8988T (cell line): ENCODE results near the gene SDC3.

Experiments used
- DNase-seq: peaks from one replicate; pipeline ENCODE4 v3.0.0; 2011

SDC3 gene

DNA sequence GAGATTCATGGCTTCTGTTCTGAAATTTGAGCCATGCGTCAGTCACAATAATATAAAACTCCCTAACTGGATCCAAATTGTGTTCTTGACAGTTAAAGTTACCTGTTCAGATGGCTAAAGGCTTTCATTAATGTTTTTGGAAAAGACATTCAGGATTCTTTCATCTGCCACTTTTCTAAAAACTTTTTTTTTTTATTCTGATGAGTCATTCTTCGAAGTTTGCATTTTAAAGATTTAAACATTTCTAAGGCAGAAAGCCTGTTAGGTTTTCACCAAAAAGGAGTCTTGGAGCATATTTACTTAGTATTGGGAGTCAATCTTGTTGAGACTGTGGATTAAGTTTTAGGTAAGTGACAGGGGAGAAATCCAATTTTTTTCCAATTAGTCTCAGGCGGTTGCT lies 18.9 kb upstream of the SDC3 start:
- no peak for DNase-seq

DNA sequence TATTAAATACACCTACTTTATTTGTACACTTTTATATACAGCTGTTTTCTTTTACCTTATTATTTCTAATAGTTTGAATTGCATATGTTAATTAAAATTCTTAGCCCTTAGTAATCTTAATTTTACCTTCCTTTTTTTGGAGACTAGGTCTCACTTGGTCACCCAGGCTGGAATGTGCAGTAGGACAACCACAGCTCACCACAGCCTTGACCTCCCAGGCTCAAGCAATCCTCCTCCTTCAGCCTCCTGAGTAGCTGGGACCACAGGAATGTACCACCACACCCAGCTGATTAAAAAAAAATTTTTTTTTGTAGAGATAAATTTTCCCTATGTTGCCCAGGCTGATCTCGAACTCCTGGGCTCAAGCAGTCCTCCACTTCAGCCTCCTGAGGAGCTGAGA lies 15.0 kb upstream of the SDC3 start:
- DNase-seq = no peak

DNA sequence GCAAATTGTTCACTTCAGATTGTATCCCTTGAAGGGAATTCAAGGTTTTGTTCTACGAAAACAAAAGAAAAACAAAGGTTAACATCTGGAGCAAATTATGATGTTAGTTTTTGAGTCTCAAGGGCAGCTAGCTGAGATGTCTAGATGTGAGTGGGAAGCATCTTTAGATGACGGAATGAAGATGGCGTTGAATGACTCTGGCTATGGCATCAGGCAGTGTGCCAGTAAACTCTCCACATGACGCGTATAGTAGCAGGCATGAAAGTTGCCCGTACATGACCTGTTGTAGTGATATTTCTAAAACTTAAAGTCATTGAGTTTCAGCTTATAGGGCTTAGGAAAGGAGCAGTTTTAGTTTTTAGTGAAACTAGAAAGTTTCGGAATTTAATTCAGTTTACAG lies 12.3 kb upstream of the SDC3 start:
- DNase-seq = no peak

DNA sequence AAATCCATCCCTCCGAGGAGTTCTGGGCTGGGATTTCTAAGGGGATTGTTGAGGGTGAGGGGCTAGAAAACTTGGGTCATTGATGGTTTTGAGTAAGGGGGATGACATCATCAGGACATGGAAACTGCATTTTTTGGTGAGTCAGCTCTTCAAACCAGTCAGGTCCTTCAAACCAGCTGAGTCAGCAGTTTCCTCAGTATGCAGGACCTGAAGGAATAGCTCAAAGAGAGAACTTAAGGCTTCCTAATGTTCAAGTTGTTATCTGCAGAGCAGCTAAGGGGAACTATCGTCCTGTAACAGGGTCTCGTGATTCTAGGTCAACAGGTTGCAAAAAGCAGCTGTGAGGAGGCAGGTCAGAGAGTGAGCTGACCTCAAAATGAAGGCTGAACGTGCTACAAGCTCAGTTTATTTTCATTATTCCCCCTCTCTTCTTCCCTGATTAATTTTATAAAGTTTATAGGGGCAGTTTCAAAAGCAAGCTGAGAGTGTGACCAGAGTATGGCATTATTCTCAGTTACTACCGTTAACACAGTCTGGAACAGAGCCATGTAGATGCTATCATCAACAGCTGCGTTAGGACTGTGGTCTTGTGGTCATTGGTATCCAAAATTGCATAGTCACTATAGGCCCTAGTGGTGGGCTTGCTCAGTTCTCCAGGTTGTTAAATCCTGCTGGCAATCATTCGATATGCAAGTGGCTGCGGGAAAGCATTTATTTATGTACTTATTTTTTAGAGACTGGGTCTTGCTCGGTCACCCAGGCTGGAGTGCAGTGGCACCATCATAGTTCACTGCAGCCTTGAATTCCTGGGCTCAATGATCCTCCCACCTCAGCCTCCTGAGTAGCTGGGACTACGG lies 10.7 kb upstream of the SDC3 start:
- DNase-seq = no peak

DNA sequence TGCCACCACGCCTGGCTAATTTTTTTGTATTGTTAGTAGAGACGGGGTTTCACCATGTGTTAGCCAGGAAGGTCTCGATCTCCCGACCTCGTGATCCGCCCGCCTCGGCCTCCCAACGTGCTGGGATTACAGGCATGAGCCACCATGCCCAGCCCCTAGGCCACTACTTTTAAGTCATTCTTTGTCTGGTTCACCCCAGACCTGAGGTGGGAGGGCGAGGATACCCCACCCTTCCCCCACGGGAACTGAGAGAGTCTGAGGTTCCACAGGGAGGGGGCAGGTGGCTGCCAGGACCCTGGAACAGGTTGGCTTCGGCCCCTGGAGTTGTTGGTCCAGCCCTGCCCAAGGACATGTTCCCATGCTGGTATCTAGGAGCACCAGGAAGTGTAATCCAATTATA lies 7.7 kb upstream of the SDC3 start:
- no peak for DNase-seq

DNA sequence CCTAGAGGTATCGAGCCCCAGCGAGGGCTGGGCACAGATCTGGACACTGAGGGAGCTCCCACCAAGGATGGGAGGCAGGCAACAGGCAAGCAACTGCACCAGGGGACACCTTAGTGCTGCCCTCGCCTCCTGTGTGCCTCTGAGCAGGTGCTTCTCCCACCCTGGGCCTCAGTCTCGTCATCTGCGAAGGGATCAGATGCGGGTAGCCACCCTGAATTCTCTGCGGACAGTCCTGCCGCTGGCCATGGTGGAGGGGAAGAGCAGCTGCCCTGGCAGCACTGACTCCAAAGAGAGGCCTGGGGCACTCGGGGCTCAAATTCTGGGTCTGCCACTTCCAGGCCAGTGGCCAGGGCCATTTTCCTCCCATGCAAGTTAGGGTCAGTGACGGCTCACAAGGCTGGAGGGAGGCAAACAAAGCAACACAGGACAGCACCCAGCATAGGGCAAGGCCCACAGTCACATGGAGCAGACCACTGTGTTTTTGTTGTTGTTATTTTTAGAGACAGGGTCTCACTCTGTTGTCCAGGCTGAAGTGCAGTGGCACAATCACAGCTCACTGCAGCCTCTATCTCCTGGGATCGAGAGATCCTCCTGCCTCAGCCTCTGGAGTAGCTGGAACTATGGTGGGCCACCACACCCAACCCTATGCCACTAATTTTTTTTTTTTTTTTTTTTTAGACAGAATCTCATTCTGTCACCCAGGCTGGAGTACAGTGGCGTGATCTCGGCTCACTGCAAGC lies 7.1 kb upstream of the SDC3 start:
- DNase-seq = no peak

DNA sequence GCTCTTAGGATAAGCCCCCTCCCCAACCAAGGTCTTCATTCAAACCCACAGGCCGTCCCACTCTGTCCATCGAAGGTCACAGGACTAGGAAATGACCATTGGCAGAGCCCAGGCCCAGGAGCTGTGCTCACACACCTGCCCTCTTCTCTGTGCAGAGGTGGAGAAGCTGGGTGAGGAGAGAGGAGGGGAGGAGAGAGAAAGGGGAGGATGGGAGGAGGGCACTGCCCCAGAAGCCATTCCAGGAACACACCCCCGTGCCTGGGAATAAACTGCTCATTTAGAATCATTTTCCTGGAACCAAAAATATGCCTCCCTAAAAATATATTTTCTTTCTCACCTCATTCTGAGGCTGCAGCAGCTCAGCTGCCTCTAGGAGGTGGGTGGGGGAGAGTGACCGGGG lies 6.4 kb upstream of the SDC3 start:
- DNase-seq = no peak

DNA sequence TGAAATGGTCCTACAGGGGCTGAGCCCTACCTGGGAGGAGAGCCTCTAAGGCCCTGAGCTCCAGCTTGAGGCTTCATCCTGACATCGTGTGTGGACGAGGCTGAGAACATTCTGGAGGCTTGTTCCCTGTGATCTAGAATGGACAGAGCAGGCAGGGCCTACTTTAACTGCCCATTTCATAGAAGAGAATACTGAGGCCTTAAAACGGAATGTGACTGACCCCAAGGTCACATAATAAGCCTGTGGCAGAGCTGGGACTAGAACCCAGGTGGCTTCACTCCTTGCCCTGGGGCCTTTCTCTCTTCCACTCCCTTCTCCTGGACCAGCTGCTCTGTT lies 6.0 kb upstream of the SDC3 start:
- DNase-seq = no peak

DNA sequence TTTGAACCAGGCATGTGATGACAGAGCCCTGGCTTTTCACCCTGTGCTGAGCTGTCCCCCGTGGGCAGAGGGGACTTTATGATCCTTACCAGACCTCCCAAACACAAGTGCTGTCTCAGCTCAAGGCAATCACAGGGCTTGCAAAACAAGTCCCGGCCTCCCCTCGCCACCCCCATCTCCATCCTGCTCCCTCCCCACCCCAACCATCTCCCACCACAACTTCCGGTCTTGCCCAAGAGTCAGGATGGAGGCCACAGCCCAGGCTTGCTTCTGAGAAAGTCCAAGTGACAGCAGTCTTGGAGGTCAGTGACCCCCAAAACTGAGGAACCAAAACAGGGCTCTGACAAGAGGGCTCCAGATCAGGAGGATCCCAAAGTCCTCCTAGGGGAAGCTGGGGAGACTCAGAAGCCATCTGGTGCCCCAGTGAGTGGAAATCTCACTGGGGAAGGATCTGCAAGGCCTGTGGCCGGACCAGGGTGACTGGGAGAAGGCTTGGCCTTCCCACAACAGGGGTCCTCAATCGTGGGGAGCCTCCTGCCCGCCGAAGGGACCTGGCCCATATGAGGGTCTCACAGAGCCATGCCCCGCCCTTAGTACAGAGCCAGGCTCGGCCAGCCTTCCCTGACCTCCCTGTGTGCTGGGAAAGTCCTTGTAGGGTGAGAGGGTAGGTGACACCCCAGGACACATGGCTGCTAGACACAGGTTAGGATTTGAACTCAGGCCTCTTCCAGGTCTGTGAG lies 4.5 kb upstream of the SDC3 start:
- DNase-seq = no peak

DNA sequence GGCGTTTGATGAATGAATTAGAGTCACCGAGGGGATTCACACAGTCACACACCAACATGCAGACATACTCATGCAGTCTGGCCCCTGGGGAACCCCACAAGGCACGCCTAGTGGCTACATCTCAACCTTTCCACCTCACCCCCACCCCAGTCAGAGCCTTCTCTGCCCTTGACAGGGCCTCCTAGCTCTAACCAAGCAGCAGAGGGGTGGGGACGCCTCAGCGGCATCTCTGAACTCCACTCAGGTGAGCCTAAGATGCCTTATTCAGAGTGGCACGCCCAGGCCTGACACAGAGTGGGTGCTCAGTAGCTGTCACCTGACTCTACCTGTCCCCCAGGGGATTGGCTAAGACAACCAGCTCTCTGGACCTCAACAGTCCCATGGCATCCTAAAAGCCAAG lies 3.7 kb upstream of the SDC3 start:
- DNase-seq = no peak

DNA sequence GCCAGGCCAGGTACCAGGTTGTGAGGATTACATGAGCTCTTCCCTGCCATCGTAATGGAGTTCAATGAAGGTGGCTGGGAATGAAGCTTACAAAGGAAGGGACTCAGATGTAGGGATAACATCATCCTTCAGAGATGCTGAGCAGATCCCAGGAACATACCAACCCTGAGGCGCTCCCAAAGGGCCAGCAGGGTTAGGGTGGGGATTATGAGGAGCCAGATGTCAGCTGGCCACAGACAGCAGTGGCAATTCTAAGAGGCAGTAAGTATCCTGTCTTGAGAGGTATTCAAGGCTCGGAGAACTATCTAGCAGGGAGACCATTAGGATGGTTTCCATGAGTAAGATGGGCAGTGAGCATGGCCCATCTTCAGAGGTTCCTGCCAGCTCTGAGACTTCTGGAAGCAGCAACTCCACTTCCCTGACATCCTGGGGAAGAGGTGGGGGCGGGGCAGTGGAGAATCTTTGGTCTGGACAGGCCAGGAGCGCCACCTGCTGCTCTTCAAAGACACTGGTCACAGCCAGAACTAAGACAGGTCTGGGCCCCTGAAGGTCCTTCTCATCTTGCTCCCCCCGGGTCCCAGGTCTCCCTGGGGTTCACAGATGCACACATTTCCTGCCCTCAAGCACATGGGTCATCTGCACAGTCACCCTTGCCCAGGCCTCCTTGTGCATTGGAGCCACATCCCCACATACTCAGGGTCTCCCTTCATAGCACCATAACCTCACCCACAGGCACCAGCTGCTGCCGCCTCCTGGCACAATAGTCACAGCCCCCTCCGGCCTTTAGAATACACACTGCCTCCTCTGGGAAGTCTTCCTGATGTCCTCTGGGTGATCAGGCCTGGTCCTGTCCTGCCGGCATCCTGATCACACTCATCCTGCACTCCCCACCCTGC lies 2.7 kb upstream of the SDC3 start:
- peak; percentile 76 for DNase-seq

DNA sequence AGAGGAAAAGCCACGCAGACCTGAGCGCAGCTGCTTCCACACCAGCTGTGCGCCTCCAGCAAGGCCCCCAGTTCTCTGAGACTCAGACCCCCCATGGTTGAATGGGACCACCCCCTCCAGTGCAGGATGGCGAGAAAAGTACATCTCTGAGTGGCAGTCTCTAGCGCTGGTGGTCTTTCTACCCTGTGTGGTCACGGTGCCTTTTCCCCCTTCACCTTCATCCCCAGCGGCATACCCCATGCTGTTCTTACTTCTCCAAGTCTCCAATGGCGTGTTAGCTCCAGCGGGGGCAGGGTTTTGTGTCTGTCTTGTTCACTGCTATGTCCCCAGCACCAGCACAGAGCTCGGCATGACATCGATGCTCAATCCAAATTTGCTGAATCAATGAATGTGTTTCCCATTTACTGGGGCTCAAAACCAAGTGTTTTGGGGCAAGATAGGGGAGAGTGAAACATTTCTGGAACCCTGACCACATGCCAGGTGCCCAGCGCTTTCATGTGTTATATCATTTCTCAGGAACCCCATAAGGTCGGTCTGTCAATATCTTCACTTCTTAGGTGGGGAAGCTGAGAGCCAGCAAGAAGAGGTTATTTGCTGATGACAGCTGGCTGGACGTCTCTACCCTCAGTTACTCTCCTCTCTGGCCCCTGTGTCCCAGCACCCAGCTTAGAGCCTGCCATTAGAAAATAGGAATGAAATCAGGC lies 959 bp upstream of the SDC3 start:
- no peak for DNase-seq

DNA sequence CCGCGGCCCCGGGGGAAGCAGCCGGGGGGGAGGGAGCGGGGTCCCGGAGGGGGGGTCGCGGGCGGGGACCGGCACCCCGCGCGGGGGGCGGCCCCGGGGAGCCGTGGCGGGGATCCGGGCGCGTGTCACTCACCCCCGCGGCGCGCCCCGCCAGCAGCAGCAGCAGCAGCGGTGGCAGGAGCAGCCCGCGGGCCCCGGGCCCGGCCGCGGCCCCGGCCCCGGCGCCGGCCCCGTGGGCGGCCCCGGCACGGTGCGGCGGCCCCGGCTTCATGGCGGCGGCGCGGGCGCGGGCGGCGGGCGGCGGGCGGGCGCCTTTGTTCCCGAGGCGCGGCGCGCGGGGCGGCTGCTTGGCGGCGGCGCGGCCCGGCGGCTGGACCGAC lies 252 bp downstream of the SDC3 start:
- DNase-seq = no peak

DNA sequence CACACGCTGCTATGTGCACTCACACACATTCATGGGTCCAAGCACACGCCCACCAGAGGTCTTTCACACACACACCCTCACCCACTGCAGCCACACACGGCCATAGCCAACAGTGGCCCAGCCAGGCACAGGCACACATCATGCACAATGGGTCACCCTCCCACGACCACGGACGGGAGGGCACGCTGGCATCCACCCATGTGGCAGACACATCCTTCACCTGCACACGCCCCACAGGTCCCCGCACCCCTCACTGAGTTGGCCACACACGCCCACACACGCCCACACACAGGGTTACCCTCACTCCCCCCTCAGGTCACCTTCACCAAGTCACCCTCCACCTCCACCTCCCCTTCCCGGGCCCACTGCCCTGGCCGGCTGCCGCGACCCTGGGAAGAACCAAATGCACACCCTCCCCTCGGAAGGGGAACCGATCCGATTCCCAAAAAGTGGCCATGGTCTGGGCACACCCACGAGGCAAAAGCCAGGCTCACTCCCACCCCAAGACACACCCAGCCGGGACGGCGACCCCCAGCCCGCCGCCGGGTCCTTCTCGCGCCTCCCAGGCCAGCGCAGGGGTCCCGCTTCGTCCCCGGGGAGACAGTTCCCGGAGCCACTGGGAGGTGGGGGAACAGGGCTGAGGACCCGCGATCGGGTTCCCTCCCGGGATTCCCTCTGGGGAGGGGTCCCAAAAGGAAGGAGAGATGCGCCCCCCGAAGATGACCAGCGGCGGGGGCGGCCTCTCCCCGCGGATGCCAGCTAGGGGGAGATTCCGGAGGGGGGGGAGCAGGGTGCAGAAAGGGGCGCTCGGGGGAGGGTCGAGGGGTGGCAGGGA lies 860 bp downstream of the SDC3 start:
- DNase-seq = no peak

DNA sequence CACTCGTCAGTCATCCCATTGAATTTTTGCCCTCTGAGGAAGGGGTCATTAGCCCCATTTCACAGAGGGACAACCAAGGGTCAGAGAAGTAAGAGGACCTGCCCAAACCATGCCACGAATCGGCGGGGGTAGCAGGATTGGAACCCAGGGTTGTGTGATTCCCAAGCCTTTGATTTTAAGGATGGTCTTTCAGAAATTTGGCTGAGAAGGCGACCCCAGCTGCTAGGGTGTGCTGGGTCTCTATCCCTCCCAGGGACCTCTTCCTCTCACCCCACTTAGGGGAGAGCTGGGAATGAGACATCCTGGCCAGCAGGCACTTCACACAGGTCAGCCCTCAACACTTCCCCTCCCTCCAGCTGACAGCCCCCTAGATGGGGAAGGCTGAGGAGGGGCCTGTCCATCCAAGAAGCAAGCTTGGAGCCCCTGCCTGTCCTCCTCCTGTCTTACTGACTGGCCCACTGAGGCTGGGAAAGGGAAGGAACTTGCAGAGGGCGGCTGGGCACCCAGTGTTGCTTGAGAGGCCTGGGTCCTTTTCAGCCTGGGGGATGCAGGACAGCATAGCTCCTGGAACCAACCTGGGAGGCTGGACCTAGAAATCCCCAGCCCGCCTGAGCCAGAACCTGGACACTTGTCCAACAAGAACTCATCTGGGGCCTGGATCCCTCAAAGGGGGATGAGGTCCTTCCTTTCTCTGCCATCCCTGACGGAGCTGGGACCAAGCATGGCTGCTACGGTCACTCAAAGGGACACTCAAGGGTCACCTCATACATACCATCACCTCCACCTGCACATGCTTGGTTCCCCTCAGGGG lies 1.7 kb downstream of the SDC3 start:
- DNase-seq = no peak

DNA sequence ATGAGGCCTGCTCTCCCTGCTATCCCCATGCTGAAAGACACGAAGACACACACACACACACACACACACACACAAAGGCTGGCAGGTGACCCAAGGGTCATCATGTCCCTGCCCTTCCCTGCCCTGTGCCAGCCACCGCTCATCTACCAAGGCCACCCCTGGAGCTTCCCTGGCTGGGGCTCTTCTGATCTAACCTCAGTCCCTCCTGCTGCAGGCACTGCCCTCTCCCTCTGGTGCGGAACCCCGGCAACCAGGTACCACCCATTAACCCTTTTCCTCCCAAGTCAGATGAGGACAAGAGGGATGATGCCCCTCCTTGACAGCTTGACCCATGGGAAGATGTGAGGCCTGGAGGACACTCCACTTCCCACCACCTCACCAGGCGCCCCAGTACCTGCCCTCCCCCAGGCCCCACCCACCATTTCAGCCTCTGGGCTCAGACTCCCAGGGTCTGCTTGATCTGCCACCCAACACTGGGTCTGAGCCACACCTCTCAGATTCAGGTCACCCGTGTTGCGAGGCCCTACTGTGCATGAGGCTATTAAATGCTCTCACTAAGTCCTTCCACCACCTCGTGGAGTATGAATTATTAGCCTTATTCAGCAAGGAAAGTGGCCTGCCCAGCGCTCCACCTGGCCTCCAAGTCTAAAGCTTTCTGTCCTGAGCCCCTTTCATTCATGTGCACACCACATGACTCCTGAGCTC lies 2.5 kb downstream of the SDC3 start:
- no peak for DNase-seq

DNA sequence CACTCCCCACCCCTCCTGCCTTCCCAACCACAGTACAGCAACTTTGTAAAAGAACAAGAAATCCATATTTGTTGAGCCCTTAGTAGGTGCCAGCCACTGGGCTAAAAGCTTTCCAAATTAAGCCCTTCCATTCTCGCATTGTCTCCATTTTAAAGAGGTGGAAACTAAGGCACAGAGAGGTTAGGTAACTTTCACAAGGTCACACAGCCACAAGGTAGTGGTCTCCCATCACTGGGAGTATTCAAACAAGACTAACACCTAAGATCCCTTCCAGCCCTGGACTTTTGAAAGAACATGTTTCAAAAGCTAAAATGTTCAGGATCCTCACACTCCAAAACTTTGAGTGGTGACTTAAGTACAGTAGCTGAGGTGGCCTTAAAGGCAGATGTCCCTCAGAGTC lies 3.2 kb downstream of the SDC3 start:
- no peak for DNase-seq

DNA sequence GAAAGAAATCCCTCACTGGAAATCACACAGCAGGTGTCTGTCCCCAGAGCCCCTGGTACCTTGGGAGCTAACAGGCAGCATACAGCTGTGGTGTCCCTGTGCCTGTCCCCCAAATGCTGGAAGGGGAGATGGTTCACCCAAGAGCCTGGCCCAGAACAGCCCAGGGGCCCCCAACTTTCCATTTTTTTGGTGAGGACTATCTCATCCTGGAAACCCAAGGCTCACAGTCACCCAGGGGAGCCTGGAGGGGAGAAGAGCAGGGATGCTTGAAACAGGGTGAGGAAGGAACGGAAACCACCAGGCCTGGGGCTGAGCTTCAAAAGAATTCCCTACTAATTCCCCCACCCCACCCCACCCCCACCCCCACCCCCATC lies 3.6 kb downstream of the SDC3 start:
- DNase-seq = no peak

DNA sequence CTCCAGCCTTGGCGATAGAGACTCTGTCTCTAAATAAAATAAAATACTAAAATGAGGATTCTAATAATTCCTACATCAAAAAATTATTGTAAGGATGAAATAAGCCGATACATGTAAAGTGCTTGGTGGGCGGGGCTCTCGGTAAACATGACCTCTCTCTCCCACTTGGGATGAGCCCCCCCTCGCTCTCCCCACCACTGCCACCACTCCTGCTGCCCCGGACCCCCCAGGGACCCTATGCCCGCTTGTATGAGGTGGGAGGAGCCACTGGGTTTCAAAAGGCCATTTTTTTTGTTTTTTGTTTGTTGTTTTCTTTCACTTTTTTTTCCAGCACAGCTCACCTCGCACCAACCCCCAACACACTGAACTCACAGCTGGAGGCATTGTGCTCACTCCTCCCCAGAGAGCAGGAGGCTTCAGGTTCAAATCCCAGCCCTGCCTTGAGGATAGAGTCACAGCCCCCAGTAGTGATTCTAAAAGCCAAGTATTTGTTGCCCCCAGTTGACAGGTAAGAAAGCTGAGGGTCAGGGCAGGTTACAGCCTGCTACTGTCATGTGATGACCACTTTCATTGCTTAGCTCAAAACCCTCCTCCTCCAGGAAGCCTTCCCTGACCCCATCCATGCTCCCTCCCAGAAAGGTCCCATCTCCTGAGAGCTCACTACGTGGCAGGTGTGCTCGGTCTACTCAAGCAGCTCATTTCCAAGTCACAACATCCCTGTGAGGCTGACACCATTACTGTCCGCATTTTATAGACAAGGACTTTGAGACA lies 4.2 kb downstream of the SDC3 start:
- DNase-seq = no peak
